Measurements from ENCODE around the gene PRR9. TPM values are rescaled to one million over a fixed set of nuclear protein-coding genes. Genes with fewer than 3 reads are reported as not detected.
"Not testable (repeated sequence)": the region's sequence is repeated elsewhere in the genome, so short reads cannot be mapped to it uniquely, and the experiment has no call there.

The PRR9 gene
- total and polyA plus RNA-seq, 7 experiments from 2014 or later: not detected

GRCh38 chr1:153212201-153212600 is 5.2 kb upstream of the PRR9 start:
- no peak for DNase-seq
- ChIA-PET POLR2A (no interaction called here), CTCF (no interaction called here)
- H3K4me3 Mint-ChIP-seq: no peak overlapping the region
- H3K36me3 ChIP-seq (ENCODE audit: control insufficient read depth in 2 of 3, insufficient read depth in 3 of 3, low read length in 3 of 3): no peaks in the 10 kb centered on the region
- no peak for ATAC-seq
- H3K4me1 Mint-ChIP-seq: peaks cover 0 to 6% (median 5%) of the 10 kb centered on the region in 7 donors
- no peaks in the 10 kb centered on the region for H3K36me3 Mint-ChIP-seq
- intact Hi-C loops (cut with micrococcal nuclease): no loop called here
- H3K9me3 Mint-ChIP-seq: peaks cover 0 to 5% (median 0%) of the 10 kb centered on the region in 11 donors
- no peak overlapping the region for H3K27ac Mint-ChIP-seq
- no peak overlapping the region for H3K27ac ChIP-seq (ENCODE audit: low read depth, low read length)
- H3K4me1 ChIP-seq (ENCODE audit: control insufficient read depth in 2 of 2, insufficient read depth in 2 of 2, low read length in 2 of 2): no peaks in the 10 kb centered on the region
- peaks cover 9 to 50% (median 35%) of the 10 kb centered on the region in 5 donors for H3K27me3 Mint-ChIP-seq
- no peaks in the 10 kb centered on the region for H3K9me3 ChIP-seq (ENCODE audit: control insufficient read depth in 2 of 3, low read length in 3 of 3)
- no peak overlapping the region for H3K4me3 ChIP-seq (ENCODE audit: low read length)
- H3K27me3 ChIP-seq (ENCODE audit: control insufficient read depth in 2 of 2, insufficient read depth in 2 of 2, low read length in 2 of 2): no peaks in the 10 kb centered on the region

- no peak overlapping the region for H3K27ac ChIP-seq (ENCODE audit: low read depth, low read length)
- intact Hi-C loops (cut with micrococcal nuclease): no loop called here
- peaks cover 14 to 48% (median 27%) of the 10 kb centered on the region in 5 donors for H3K27me3 Mint-ChIP-seq
- CTCF ChIA-PET: no interaction called here
- POLR2A ChIA-PET: no interaction called here
- no peak for ATAC-seq
- H3K4me3 Mint-ChIP-seq: no peak overlapping the region
- H3K4me1 Mint-ChIP-seq: peaks cover 0 to 6% (median 5%) of the 10 kb centered on the region in 7 donors
- H3K4me3 ChIP-seq (ENCODE audit: low read length): no peak overlapping the region
- no peak overlapping the region for H3K27ac Mint-ChIP-seq
- H3K27me3 ChIP-seq (ENCODE audit: control insufficient read depth in 2 of 2, insufficient read depth in 2 of 2, low read length in 2 of 2): no peaks in the 10 kb centered on the region
- DNase-seq: no peak
- no peaks in the 10 kb centered on the region for H3K36me3 Mint-ChIP-seq
- no peaks in the 10 kb centered on the region for H3K36me3 ChIP-seq (ENCODE audit: control insufficient read depth in 2 of 3, insufficient read depth in 3 of 3, low read length in 3 of 3)
- no peaks in the 10 kb centered on the region for H3K4me1 ChIP-seq (ENCODE audit: control insufficient read depth in 2 of 2, insufficient read depth in 2 of 2, low read length in 2 of 2)
- no peaks in the 10 kb centered on the region for H3K9me3 ChIP-seq (ENCODE audit: control insufficient read depth in 2 of 3, low read length in 3 of 3)
- H3K9me3 Mint-ChIP-seq: peaks cover 0 to 5% (median 0%) of the 10 kb centered on the region in 11 donors
Measured at GRCh38 chr1:153213519-153213918, 3.9 kb upstream of the PRR9 start.

GRCh38 chr1:153217744-153218416 is 496 bp downstream of the PRR9 start:
- H3K27ac Mint-ChIP-seq: peak overlapping the region in 1 of 9 donors; percentile 83
- H3K4me1 Mint-ChIP-seq: peaks cover 0 to 7% (median 5%) of the 10 kb centered on the region in 7 donors
- H3K27me3 ChIP-seq (ENCODE audit: control insufficient read depth in 2 of 2, insufficient read depth in 2 of 2, low read length in 2 of 2): no peaks in the 10 kb centered on the region
- no peaks in the 10 kb centered on the region for H3K36me3 ChIP-seq (ENCODE audit: control insufficient read depth in 2 of 3, insufficient read depth in 3 of 3, low read length in 3 of 3)
- H3K36me3 Mint-ChIP-seq: no peaks in the 10 kb centered on the region
- no peak for DNase-seq
- no peaks in the 10 kb centered on the region for H3K4me1 ChIP-seq (ENCODE audit: control insufficient read depth in 2 of 2, insufficient read depth in 2 of 2, low read length in 2 of 2)
- H3K27ac ChIP-seq (ENCODE audit: low read depth, low read length): no peak overlapping the region
- H3K4me3 ChIP-seq (ENCODE audit: low read length): no peak overlapping the region
- H3K9me3 Mint-ChIP-seq: peaks cover 0 to 2% (median 0%) of the 10 kb centered on the region in 11 donors
- no peak overlapping the region for H3K4me3 Mint-ChIP-seq
- POLR2A ChIA-PET: no interaction called here
- no peak for ATAC-seq
- no peaks in the 10 kb centered on the region for H3K9me3 ChIP-seq (ENCODE audit: control insufficient read depth in 2 of 3, low read length in 3 of 3)
- peaks cover 12 to 35% (median 18%) of the 10 kb centered on the region in 5 donors for H3K27me3 Mint-ChIP-seq
- CTCF ChIA-PET: no interaction called here
- intact Hi-C loops (cut with micrococcal nuclease): no loop called here

GRCh38 chr1:153220606-153221303 is 3.4 kb downstream of the PRR9 start:
- H3K36me3 Mint-ChIP-seq: no peaks in the 10 kb centered on the region
- CTCF ChIA-PET: interaction anchor here (1.4 to 1.7 kb wide), 2 partner anchors 10 kb away, joined by 3 to 8 read pairs; no protein-coding TSS in a partner anchor
- intact Hi-C loops (cut with micrococcal nuclease): no loop called here

GRCh38 chr1:153223040-153223891 is 5.9 kb downstream of the PRR9 start:
- H3K36me3 ChIP-seq (ENCODE audit: control insufficient read depth in 2 of 3, insufficient read depth in 3 of 3, low read length in 3 of 3); POLR2A ChIA-PET; H3K4me3 ChIP-seq (ENCODE audit: low read length); H3K9me3 ChIP-seq (ENCODE audit: control insufficient read depth in 2 of 3, low read length in 3 of 3); H3K27ac ChIP-seq (ENCODE audit: low read depth, low read length); CTCF ChIA-PET; H3K27me3 ChIP-seq (ENCODE audit: control insufficient read depth in 2 of 2, insufficient read depth in 2 of 2, low read length in 2 of 2); H3K9me3 Mint-ChIP-seq; H3K4me3 Mint-ChIP-seq; H3K4me1 Mint-ChIP-seq; H3K36me3 Mint-ChIP-seq; H3K4me1 ChIP-seq (ENCODE audit: control insufficient read depth in 2 of 2, insufficient read depth in 2 of 2, low read length in 2 of 2): not testable (repeated sequence)
- DNase-seq: peak in 7 of 9 donors; percentile 16 to 43 (median 29)
- Mint-ChIP-seq H3K27ac (peak overlapping the region in 1 of 9 donors; percentile 33), H3K27me3 (peaks cover 3 to 17% (median 11%) of the 10 kb centered on the region in 5 donors)
- intact Hi-C loops (cut with micrococcal nuclease): loop anchor here (1.0 to 2.0 kb wide), 2 partner anchors 354 kb away; no protein-coding TSS in a partner anchor
- ATAC-seq: peak; percentile 67

More at GRCh38 chr1:153220606-153221303, 3.4 kb downstream of the PRR9 start:
- H3K4me3 Mint-ChIP-seq: no peak overlapping the region
- H3K27ac ChIP-seq (ENCODE audit: low read depth, low read length): no peak overlapping the region
- peaks cover 0 to 4% of the 10 kb centered on the region in 2 donors for H3K27me3 ChIP-seq (ENCODE audit: control insufficient read depth in 2 of 2, insufficient read depth in 2 of 2, low read length in 2 of 2)
- H3K9me3 Mint-ChIP-seq: peaks cover 0 to 2% (median 0%) of the 10 kb centered on the region in 11 donors
- no peak overlapping the region for H3K4me3 ChIP-seq (ENCODE audit: low read length)
- POLR2A ChIA-PET: no interaction called here
- H3K27me3 Mint-ChIP-seq: peaks cover 12 to 25% (median 17%) of the 10 kb centered on the region in 5 donors
- no peaks in the 10 kb centered on the region for H3K36me3 ChIP-seq (ENCODE audit: control insufficient read depth in 2 of 3, insufficient read depth in 3 of 3, low read length in 3 of 3)
- no peak overlapping the region for H3K27ac Mint-ChIP-seq
- no peaks in the 10 kb centered on the region for H3K4me1 ChIP-seq (ENCODE audit: control insufficient read depth in 2 of 2, insufficient read depth in 2 of 2, low read length in 2 of 2)
- H3K4me1 Mint-ChIP-seq: peaks cover 0 to 10% (median 5%) of the 10 kb centered on the region in 7 donors
- ATAC-seq (no peak), DNase-seq (no peak)
- no peaks in the 10 kb centered on the region for H3K9me3 ChIP-seq (ENCODE audit: control insufficient read depth in 2 of 3, low read length in 3 of 3)

GRCh38 chr1:153227810-153228209 is 10.4 kb downstream of the PRR9 start:
- Histone ChIP-seq H3K4me3 (ENCODE audit: low read length) (no peak overlapping the region), H3K4me1 (ENCODE audit: control insufficient read depth in 2 of 2, insufficient read depth in 2 of 2, low read length in 2 of 2) (no peaks in the 10 kb centered on the region), H3K9me3 (ENCODE audit: control insufficient read depth in 2 of 3, low read length in 3 of 3) (no peaks in the 10 kb centered on the region), H3K27me3 (ENCODE audit: control insufficient read depth in 2 of 2, insufficient read depth in 2 of 2, low read length in 2 of 2) (peaks cover 3 to 4% of the 10 kb centered on the region in 2 donors), H3K36me3 (ENCODE audit: control insufficient read depth in 2 of 3, insufficient read depth in 3 of 3, low read length in 3 of 3) (no peaks in the 10 kb centered on the region), H3K27ac (ENCODE audit: low read depth, low read length) (no peak overlapping the region)
- intact Hi-C loops (cut with micrococcal nuclease): no loop called here
- ChIA-PET POLR2A (no interaction called here), CTCF (no interaction called here)
- no peak overlapping the region for H3K27ac Mint-ChIP-seq
- ATAC-seq (no peak), DNase-seq (no peak)
- no peak overlapping the region for H3K4me3 Mint-ChIP-seq
- peaks cover 6 to 31% (median 18%) of the 10 kb centered on the region in 5 donors for H3K27me3 Mint-ChIP-seq
- no peaks in the 10 kb centered on the region for H3K36me3 Mint-ChIP-seq
- H3K9me3 Mint-ChIP-seq: no peaks in the 10 kb centered on the region
- H3K4me1 Mint-ChIP-seq: peaks cover 0 to 12% (median 0%) of the 10 kb centered on the region in 7 donors

Measured in naive thymus-derived CD4-positive, alpha-beta T cell (primary cell).